Endodermal cell (in vitro differentiated cells): ENCODE measurements around the gene SLMAP. TPM values are rescaled to one million over a fixed set of nuclear protein-coding genes. Genes with fewer than 3 reads are reported as not detected.

Source experiments
- DNase-seq: peaks from one replicate; pipeline ENCODE4 v3.0.0-alpha.2; 2017
- H3K27ac ChIP-seq: 2 replicates; pipeline ENCODE4 v1.5.1; 2013; ENCODE audit warnings: mild to moderate bottlenecking, low read depth, low read length, moderate library complexity
- H3K27me3 ChIP-seq: 2 replicates; pipeline ENCODE4 v1.6.1; 2013; ENCODE audit warnings: mild to moderate bottlenecking, low read length, moderate library complexity; ENCODE audit not compliant: insufficient read depth, control insufficient read depth, poor library complexity, severe bottlenecking
- H3K36me3 ChIP-seq: 2 replicates; pipeline ENCODE4 v1.7.0; 2013; ENCODE audit warnings: mild to moderate bottlenecking, low read length, moderate library complexity; ENCODE audit not compliant: control insufficient read depth, insufficient read depth
- H3K4me1 ChIP-seq: one replicate; pipeline ENCODE4 v1.7.0; 2013; ENCODE audit warnings: low read length; ENCODE audit not compliant: control insufficient read depth, insufficient read depth
- H3K4me3 ChIP-seq: 2 replicates; pipeline ENCODE4 v1.5.1; 2013; ENCODE audit warnings: mild to moderate bottlenecking, low read length, moderate library complexity
- H3K9ac ChIP-seq: 2 replicates; pipeline ENCODE4 v1.6.1; 2013; ENCODE audit warnings: mild to moderate bottlenecking, low read length, moderate library complexity; ENCODE audit not compliant: poor library complexity, severe bottlenecking; ENCODE audit errors: extremely low read depth
- H3K9me3 ChIP-seq: 2 replicates; pipeline ENCODE4 v1.6.1; 2013; ENCODE audit warnings: mild to moderate bottlenecking, low read length, moderate library complexity; ENCODE audit not compliant: control insufficient read depth
- H3K27ac Mint-ChIP-seq: 2 replicates; pipeline ENCODE4 v1.8.0; 2020; ENCODE audit warnings: mixed read lengths
- H3K27me3 Mint-ChIP-seq: 2 replicates; pipeline ENCODE4 v1.8.0; 2021; ENCODE audit warnings: mild to moderate bottlenecking, mixed read lengths; ENCODE audit not compliant: insufficient read depth
- H3K36me3 Mint-ChIP-seq: 2 replicates; pipeline ENCODE4 v1.8.0; 2020; ENCODE audit warnings: low read depth, mixed read lengths
- H3K4me1 Mint-ChIP-seq: 2 replicates; pipeline ENCODE4 v1.8.0; 2020; ENCODE audit warnings: mixed read lengths
- H3K4me3 Mint-ChIP-seq: 2 replicates; pipeline ENCODE4 v1.8.0; 2020; ENCODE audit warnings: mild to moderate bottlenecking, moderate library complexity, mixed read lengths
- H3K9me3 Mint-ChIP-seq: 2 replicates; pipeline ENCODE4 v1.8.0; 2020; ENCODE audit warnings: mild to moderate bottlenecking, mixed read lengths
- CTCF ChIP-seq: fragments of 200-600 bp; sonication (generic); conservative IDR thresholded peaks from 2 replicates; pipeline ENCODE4 v1.5.0; 2021; ENCODE audit warnings: antibody characterized with exemption, mild to moderate bottlenecking
- WGBS, 2 experiments: methylation state at CpG; one replicate each; pipeline versions ENCODE4 v1.1.5 to v1.1.7; 2013; ENCODE audit warnings: missing lambda C conversion rate in 2 of 2, mixed read lengths in 1 of 2; ENCODE audit not compliant: insufficient coverage in 1 of 2, insufficient read length in 1 of 2; 5-methylcytosine and 5-hydroxymethylcytosine counted together
- total RNA-seq, 2 donors: library from RNA; stranded (reverse); fragmentation: NEBNext Ultra II Directional in 1 of 2; extraction: Animal tissue kit (Norgen Biotek cat#: 25700) in 1 of 2; gene quantifications; 2 replicates in 1 of 2; 3 replicates in 1 of 2; pipeline ENCODE4 v1.2.1, GENCODE V29; 2021

The SLMAP gene
- total RNA-seq, 2 donors from 2014 or later, result 64.8 to 65.7 TPM

GRCh38 chr3:57948080-57948671 lies 192.1 kb downstream of the SLMAP start:
- Histone ChIP-seq H3K4me3 (no peak overlapping the region), H3K9me3 (no peaks in the 10 kb centered on the region), H3K36me3 (no peaks in the 10 kb centered on the region), H3K9ac (no peak overlapping the region), H3K27ac (peak overlapping the region; percentile 94), H3K4me1 (peaks cover 18% of the 10 kb centered on the region), H3K27me3 (no peaks in the 10 kb centered on the region)
- H3K4me3 Mint-ChIP-seq, result no peak overlapping the region
- H3K27ac Mint-ChIP-seq, result no peak overlapping the region
- H3K9me3 Mint-ChIP-seq, result no peaks in the 10 kb centered on the region
- DNase-seq, result peak; percentile 52
- no peak for TF ChIP-seq CTCF
- H3K4me1 Mint-ChIP-seq, result peaks cover 35% of the 10 kb centered on the region
- H3K27me3 Mint-ChIP-seq, result no peaks in the 10 kb centered on the region
- H3K36me3 Mint-ChIP-seq, result no peaks in the 10 kb centered on the region
- WGBS, 2 experiments, result 71 to 84% methylated on average over 10 to 12 of the region's 12 CpGs

- H3K27me3 Mint-ChIP-seq, result no peaks in the 10 kb centered on the region
- 70 to 86% methylated on average over 5 to 9 of the region's 9 CpGs for WGBS, 2 experiments
- no peaks in the 10 kb centered on the region for H3K36me3 ChIP-seq
- H3K9ac ChIP-seq, result no peak overlapping the region
- TF ChIP-seq CTCF, result no peak
- H3K4me1 Mint-ChIP-seq, result peaks cover 33% of the 10 kb centered on the region
- peaks cover 19% of the 10 kb centered on the region for H3K4me1 ChIP-seq
- peak; percentile 52 for DNase-seq
- no peaks in the 10 kb centered on the region for H3K36me3 Mint-ChIP-seq
- peak overlapping the region; percentile 48 for H3K27ac Mint-ChIP-seq
- H3K9me3 ChIP-seq, result no peaks in the 10 kb centered on the region
- no peaks in the 10 kb centered on the region for H3K9me3 Mint-ChIP-seq
- peak overlapping the region; percentile 94 for H3K27ac ChIP-seq
- no peak overlapping the region for H3K4me3 ChIP-seq
- H3K27me3 ChIP-seq, result no peaks in the 10 kb centered on the region
- no peak overlapping the region for H3K4me3 Mint-ChIP-seq
These were observed 192.7 kb downstream of the SLMAP start for GRCh38 chr3:57948781-57949242.

- no peaks in the 10 kb centered on the region for H3K27me3 Mint-ChIP-seq
- peak overlapping the region; percentile 48 for H3K27ac Mint-ChIP-seq
- H3K4me3 Mint-ChIP-seq, result no peak overlapping the region
- no peaks in the 10 kb centered on the region for H3K36me3 ChIP-seq
- no peak overlapping the region for H3K9ac ChIP-seq
- 96 to 100% methylated on average over 4 to 5 of the region's 5 CpGs for WGBS, 2 experiments
- no peaks in the 10 kb centered on the region for H3K9me3 ChIP-seq
- no peaks in the 10 kb centered on the region for H3K27me3 ChIP-seq
- no peaks in the 10 kb centered on the region for H3K36me3 Mint-ChIP-seq
- no peaks in the 10 kb centered on the region for H3K9me3 Mint-ChIP-seq
- peaks cover 19% of the 10 kb centered on the region for H3K4me1 ChIP-seq
- peak overlapping the region; percentile 94 for H3K27ac ChIP-seq
- H3K4me1 Mint-ChIP-seq, result peaks cover 29% of the 10 kb centered on the region
- no peak for DNase-seq
- no peak overlapping the region for H3K4me3 ChIP-seq
- TF ChIP-seq CTCF, result no peak
These were observed 193.2 kb downstream of the SLMAP start for GRCh38 chr3:57949344-57949743.
